GM13977 (cell line): ENCODE data around the gene YPEL2.
A peak's percentile ranks its signal among the peaks of the same experiment; 100 is the strongest.

ENCODE experiments used
- DNase-seq: peaks from one replicate; pipeline ENCODE4 v3.0.0; 2012; ENCODE audit warnings: low spot score
- CTCF ChIP-seq: IDR thresholded peaks from 2 replicates; pipeline ENCODE4 v1.5.1; 2012; ENCODE audit warnings: mild to moderate bottlenecking, control low read depth; ENCODE audit not compliant: insufficient read depth; ENCODE audit errors: extremely low read depth, missing control alignments
- in situ Hi-C: fragments of 300-500 bp; cut with MboI; formaldehyde crosslinking; loops from one replicate; pipeline ENCODE4 v1.12.0; 2022; ENCODE audit warnings: low sequenced_read_pairs, low pct_unique_long_range_greater_than_20kb, mixed read lengths, inconsistent platforms; ENCODE audit not compliant: unreplicated experiment

Gene YPEL2

GRCh38 chr17:59361386-59361785 is 29.9 kb downstream of the YPEL2 start:
- TF ChIP-seq CTCF = no peak
- no peak for DNase-seq
- in situ Hi-C loops = no loop called here

GRCh38 chr17:59361916-59362810 is 30.7 kb downstream of the YPEL2 start:
- no peak for TF ChIP-seq CTCF
- in situ Hi-C loops = no loop called here
- peak; percentile 42 for DNase-seq

- DNase-seq = no peak
- in situ Hi-C loops = no loop called here
- no peak for TF ChIP-seq CTCF
Observed at GRCh38 chr17:59362811-59363205, 31.4 kb downstream of the YPEL2 start.

- in situ Hi-C loops = no loop called here
- no peak for DNase-seq
- TF ChIP-seq CTCF = no peak
Observed at GRCh38 chr17:59365383-59365981, 34.0 kb downstream of the YPEL2 start.

- no peak for TF ChIP-seq CTCF
- DNase-seq = no peak
- in situ Hi-C loops = no loop called here
Observed at GRCh38 chr17:59366040-59366757, 34.7 kb downstream of the YPEL2 start.

- in situ Hi-C loops = no loop called here
- TF ChIP-seq CTCF = no peak
- DNase-seq = no peak
Observed at GRCh38 chr17:59366773-59367656, 35.6 kb downstream of the YPEL2 start.
